PC-9 (cell line): ENCODE data around the gene FGF14. TPM values are rescaled to one million over a fixed set of nuclear protein-coding genes. Genes with fewer than 3 reads are reported as not detected.

ENCODE experiments used
- BruUV-seq: library from RNA; stranded (reverse); fragments of 400-500 nt; replicated peaks from 2 replicates; lab custom pipeline; 2021; lab: Mats Ljungman, UMichigan
- CTCF ChIA-PET: fragments of 300-600 bp; sonication (Branson Sonifier 250); formaldehyde crosslinking; loops from one replicate; lab custom pipeline; 2022; ENCODE audit warnings: antibody characterized with exemption; lab: Charles Lee
- POLR2A ChIA-PET: fragments of 300-600 bp; sonication (Branson Sonifier 250); formaldehyde crosslinking; loops from one replicate; lab custom pipeline; 2022; ENCODE audit warnings: antibody characterized with exemption; ENCODE audit not compliant: unreplicated experiment; lab: Charles Lee
- DNase-seq, 2 experiments: peaks; one replicate each; pipeline versions ENCODE4 v3.0.0 to v3.0.0-alpha.2; 2015 to 2022; ENCODE audit warnings: mixed read lengths in 1 of 2
- H2AFZ ChIP-seq: fragments of 200-600 bp; sonication (generic); 2 replicates; pipeline ENCODE4 v1.8.1; 2017; ENCODE audit warnings: antibody characterized with exemption
- H3F3A ChIP-seq: fragments of 200-600 bp; sonication (generic); 2 replicates; pipeline ENCODE4 v1.8.1; 2017; ENCODE audit warnings: antibody characterized with exemption, mild to moderate bottlenecking, low read depth; ENCODE audit not compliant: insufficient read depth
- H3K27ac ChIP-seq: fragments of 200-600 bp; sonication (generic); 2 replicates; pipeline ENCODE4 v1.6.1; 2016; ENCODE audit warnings: mixed run types
- H3K27me3 ChIP-seq: fragments of 200-600 bp; sonication (generic); 2 replicates; pipeline ENCODE4 v1.6.1; 2016; ENCODE audit warnings: low read depth, mixed run types; ENCODE audit not compliant: insufficient read depth
- H3K36me3 ChIP-seq: fragments of 200-600 bp; sonication (generic); 2 replicates; pipeline ENCODE4 v1.6.1; 2016; ENCODE audit warnings: low read depth, mixed run types
- H3K4me1 ChIP-seq: fragments of 200-600 bp; sonication (generic); replicated peaks from 2 replicates; pipeline ENCODE4 v1.6.1; 2016; ENCODE audit warnings: mixed run types; ENCODE audit not compliant: insufficient read depth
- H3K4me2 ChIP-seq: fragments of 200-600 bp; sonication (generic); 2 replicates; pipeline ENCODE4 v1.6.1; 2017; ENCODE audit warnings: mixed run types
- H3K4me3 ChIP-seq: fragments of 200-600 bp; sonication (generic); 2 replicates; pipeline ENCODE4 v1.6.1; 2016; ENCODE audit warnings: mixed run types
- H3K79me2 ChIP-seq: fragments of 200-600 bp; sonication (generic); 2 replicates; pipeline ENCODE4 v1.6.1; 2017; ENCODE audit warnings: low read depth, mixed run types
- H3K9me2 ChIP-seq: fragments of 200-600 bp; sonication (generic); 2 replicates; pipeline ENCODE4 v1.8.1; 2017; ENCODE audit warnings: mild to moderate bottlenecking; ENCODE audit not compliant: insufficient read depth
- H3K9me3 ChIP-seq: fragments of 200-600 bp; sonication (generic); 2 replicates; pipeline ENCODE4 v1.8.1; 2016; ENCODE audit warnings: low read depth; ENCODE audit not compliant: insufficient read depth
- H4K20me1 ChIP-seq: fragments of 200-600 bp; sonication (generic); 2 replicates; pipeline ENCODE4 v1.8.1; 2017; ENCODE audit not compliant: insufficient read depth
- EZH2 ChIP-seq: fragments of 200-600 bp; sonication (generic); IDR thresholded peaks from 2 replicates; pipeline ENCODE4 v1.8.0; 2017; ENCODE audit warnings: antibody characterized with exemption, low read depth
- intact Hi-C: fragments of 100-400 bp; cut with micrococcal nuclease; formaldehyde crosslinking; loops from one replicate; pipeline ENCODE4 v1.10.0; 2022; ENCODE audit not compliant: unreplicated experiment
- total RNA-seq: library from RNA; stranded (reverse); gene quantifications from 2 replicates; pipeline ENCODE4 v1.2.3, GENCODE V29; 2021
- TF ChIP-seq, protein P1 (sequence below): fragments of 200-600 bp; sonication (generic); conservative IDR thresholded peaks from 2 replicates; pipeline ENCODE4 v1.6.1; 2017; ENCODE audit warnings: mixed run types, antibody characterized with exemption, mild to moderate bottlenecking, moderate library complexity

FGF14 gene
- total RNA-seq, 1 experiment from 2014 or later = not detected

DNA sequence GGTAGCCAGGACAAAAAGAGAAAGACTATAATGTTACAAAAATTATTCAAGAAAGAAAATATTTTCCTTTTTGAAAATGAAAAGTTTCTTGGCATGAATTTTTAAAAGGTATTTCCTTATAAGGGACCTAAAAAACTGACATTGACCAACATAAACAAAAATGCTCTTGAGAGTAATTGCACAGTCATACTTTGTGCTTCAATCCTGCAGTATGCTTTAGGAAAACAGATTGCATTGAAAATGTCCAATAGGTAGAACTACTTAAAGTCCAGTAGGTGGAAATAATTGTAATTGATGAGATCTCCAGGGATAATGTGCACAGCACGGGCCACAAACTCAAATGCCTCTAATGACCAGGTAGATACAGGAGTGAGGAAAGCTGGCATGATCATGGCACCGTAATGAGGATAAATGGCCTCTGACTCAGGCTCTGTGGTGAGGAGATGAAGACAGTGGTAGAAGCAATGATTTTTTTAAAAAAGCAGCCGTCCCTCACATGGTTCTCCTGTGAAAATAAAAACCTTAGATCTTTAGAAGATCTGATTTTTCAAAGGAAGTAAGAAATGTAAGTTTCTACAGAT, 671.3 kb downstream of the FGF14 start:
- H3K4me3 ChIP-seq = no peak overlapping the region
- CTCF ChIA-PET = no interaction called here

GRCh38 chr13:101728615-101729014, 673.2 kb downstream of the FGF14 start:
- TF ChIP-seq, protein P1, sequence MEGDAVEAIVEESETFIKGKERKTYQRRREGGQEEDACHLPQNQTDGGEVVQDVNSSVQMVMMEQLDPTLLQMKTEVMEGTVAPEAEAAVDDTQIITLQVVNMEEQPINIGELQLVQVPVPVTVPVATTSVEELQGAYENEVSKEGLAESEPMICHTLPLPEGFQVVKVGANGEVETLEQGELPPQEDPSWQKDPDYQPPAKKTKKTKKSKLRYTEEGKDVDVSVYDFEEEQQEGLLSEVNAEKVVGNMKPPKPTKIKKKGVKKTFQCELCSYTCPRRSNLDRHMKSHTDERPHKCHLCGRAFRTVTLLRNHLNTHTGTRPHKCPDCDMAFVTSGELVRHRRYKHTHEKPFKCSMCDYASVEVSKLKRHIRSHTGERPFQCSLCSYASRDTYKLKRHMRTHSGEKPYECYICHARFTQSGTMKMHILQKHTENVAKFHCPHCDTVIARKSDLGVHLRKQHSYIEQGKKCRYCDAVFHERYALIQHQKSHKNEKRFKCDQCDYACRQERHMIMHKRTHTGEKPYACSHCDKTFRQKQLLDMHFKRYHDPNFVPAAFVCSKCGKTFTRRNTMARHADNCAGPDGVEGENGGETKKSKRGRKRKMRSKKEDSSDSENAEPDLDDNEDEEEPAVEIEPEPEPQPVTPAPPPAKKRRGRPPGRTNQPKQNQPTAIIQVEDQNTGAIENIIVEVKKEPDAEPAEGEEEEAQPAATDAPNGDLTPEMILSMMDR = no peak
- TF ChIP-seq EZH2 = no peak
- DNase-seq = no peak
- intact Hi-C loops = no loop called here
- CTCF ChIA-PET = no interaction called here
- BruUV-seq = no TSS peak
- Histone ChIP-seq H3K27ac (no peak overlapping the region), H3K79me2 (no peaks in the 10 kb centered on the region), H3K27me3 (no peaks in the 10 kb centered on the region), H4K20me1 (no peaks in the 10 kb centered on the region), H3K4me3 (no peak overlapping the region), H2AFZ (no peak overlapping the region), H3K4me1 (no peaks in the 10 kb centered on the region), H3K36me3 (no peaks in the 10 kb centered on the region), H3F3A (0 out of 2 replicates have a peak, but pooled peaks cover 4% of the 10 kb centered on the region), H3K9me3 (no peaks in the 10 kb centered on the region), H3K4me2 (no peak overlapping the region), H3K9me2 (no peaks in the 10 kb centered on the region)
- POLR2A ChIA-PET = no interaction called here

More for the DNA sequence above, 671.3 kb downstream of the FGF14 start:
- no peaks in the 10 kb centered on the region for H3K36me3 ChIP-seq
- intact Hi-C loops = no loop called here
- H4K20me1 ChIP-seq = no peaks in the 10 kb centered on the region
- BruUV-seq = no TSS peak
- H3K9me2 ChIP-seq = no peaks in the 10 kb centered on the region
- no peaks in the 10 kb centered on the region for H3K27me3 ChIP-seq
- no peak overlapping the region for H3K4me2 ChIP-seq
- POLR2A ChIA-PET = no interaction called here
- H3K79me2 ChIP-seq = no peaks in the 10 kb centered on the region
- DNase-seq = no peak
- TF ChIP-seq EZH2 = no peak
- TF ChIP-seq, protein P1 = no peak
- H3K4me1 ChIP-seq = no peaks in the 10 kb centered on the region
- H3F3A ChIP-seq = 0 out of 2 replicates have a peak, but pooled peaks cover 4% of the 10 kb centered on the region
- no peaks in the 10 kb centered on the region for H3K9me3 ChIP-seq
- no peak overlapping the region for H2AFZ ChIP-seq
- H3K27ac ChIP-seq = no peak overlapping the region

GRCh38 chr13:101728021-101728420, 673.8 kb downstream of the FGF14 start:
- Histone ChIP-seq H3K9me2 (no peaks in the 10 kb centered on the region), H3K4me2 (no peak overlapping the region), H3K4me3 (no peak overlapping the region), H3F3A (0 out of 2 replicates have a peak, but pooled peaks cover 4% of the 10 kb centered on the region), H3K4me1 (no peaks in the 10 kb centered on the region), H4K20me1 (no peaks in the 10 kb centered on the region), H3K9me3 (no peaks in the 10 kb centered on the region), H2AFZ (no peak overlapping the region), H3K79me2 (no peaks in the 10 kb centered on the region), H3K27me3 (no peaks in the 10 kb centered on the region), H3K36me3 (no peaks in the 10 kb centered on the region), H3K27ac (no peak overlapping the region)
- intact Hi-C loops = no loop called here
- DNase-seq = no peak
- no peak for TF ChIP-seq EZH2
- TF ChIP-seq, protein P1 = no peak
- POLR2A ChIA-PET = interaction anchor here (0.7 kb wide), 1 partner anchor 340 kb away, joined by 4 read pairs; no protein-coding TSS in a partner anchor
- BruUV-seq = no TSS peak
- CTCF ChIA-PET = no interaction called here
